SKM-1 treated with dmso at 0.1 percent for 144 hours (cell line): ENCODE measurements around the gene ALDOA.
"Not testable (repeated sequence)": the region's sequence is repeated elsewhere in the genome, so short reads cannot be mapped to it uniquely, and the experiment has no call there.

Experiments
- DNase-seq: peaks from one replicate; lab custom pipeline; 2025; ENCODE audit not compliant: unreplicated experiment; lab: John Stamatoyannopoulos, UW

Gene ALDOA

DNA sequence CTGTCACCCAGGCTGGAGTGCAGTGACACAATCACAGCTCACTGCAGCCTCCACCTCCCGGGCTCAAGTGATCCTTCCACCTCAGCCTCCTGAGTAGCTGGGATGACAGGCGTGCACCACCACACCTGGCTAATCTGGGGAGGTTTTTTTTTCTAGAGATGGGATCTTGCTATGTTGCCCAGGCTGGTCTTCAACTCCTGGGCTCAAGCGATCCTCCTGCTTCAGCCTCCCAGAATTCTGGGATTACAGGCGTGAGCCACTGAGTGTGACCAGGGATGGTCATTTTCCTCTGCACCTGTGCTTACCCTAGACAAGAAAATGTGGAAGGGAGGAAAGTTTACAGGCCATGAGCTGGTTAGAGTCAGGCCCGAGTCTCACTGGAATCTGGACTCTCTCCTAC, 24.9 kb upstream of the ALDOA start:
- not testable (repeated sequence) for DNase-seq

GRCh38 chr16:30041841-30042240, 23.7 kb upstream of the ALDOA start:
- DNase-seq, result no peak

GRCh38 chr16:30046178-30046577, 19.4 kb upstream of the ALDOA start:
- DNase-seq, result no peak

GRCh38 chr16:30046588-30046987, 19.0 kb upstream of the ALDOA start:
- no peak for DNase-seq

DNA sequence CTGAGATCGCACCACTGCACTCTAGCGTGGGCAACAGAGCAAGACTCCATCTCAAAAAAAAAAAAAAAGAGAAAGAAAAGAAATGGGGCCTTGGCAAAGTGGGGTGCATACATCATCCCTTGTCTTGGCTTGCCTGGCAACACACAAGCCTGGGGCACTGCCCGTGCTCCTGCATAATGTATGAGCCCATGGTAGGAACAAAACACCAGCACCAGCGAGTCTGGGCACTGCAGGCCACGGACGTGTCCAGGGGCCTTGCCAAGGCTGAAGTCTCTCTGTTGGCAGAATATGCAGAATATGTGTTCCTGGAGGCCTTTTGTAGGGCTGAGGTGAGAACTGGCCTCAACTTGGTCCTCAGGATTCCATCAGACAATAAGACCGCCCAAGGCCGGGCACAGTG, 15.7 kb upstream of the ALDOA start:
- no peak for DNase-seq

DNA sequence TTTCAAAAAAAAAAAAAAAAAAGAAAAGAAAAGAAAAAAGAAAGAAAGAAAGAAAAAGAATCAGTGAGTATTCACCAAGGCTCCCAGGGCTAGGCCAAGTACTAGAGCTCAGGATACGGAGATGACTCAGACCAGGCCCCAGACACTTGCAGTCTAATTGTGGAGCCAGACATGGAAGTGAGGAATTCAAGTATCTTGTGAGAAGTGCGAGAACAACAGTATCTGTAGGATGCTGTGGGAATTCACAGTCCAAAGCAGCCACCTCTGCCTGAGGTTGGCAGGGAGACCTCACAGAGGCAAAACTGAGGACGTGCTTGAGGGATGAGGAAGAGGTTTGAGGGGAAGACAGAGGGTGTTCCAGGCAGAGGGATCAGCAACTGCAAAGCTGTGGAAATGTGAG, 14.0 kb upstream of the ALDOA start:
- DNase-seq, result no peak

- DNase-seq, result peak; percentile 92
Observed at GRCh38 chr16:30052671-30053372, 12.7 kb upstream of the ALDOA start.

- DNase-seq, result no peak
Observed at GRCh38 chr16:30053376-30054015, 12.1 kb upstream of the ALDOA start.

DNA sequence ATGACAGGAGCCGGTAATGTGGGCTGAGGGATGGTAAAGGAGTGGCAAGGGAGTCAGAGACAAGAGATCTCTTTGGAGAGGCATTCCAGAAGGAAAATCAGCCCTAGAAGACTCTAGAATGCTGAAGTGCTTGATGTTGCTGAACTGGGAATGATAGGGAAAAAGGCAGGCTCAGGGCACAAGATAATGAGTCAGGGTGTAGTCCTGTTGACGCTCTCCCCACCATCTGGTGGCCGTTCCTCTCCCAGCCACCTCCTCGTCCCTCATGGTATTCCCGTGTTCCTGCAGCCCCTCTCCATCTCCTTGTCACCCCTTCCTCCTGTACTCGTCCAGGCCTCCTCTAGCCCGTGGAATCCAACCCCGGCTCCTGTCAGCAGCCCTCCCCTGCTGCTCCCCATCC, 11.1 kb upstream of the ALDOA start:
- no peak for DNase-seq

DNA sequence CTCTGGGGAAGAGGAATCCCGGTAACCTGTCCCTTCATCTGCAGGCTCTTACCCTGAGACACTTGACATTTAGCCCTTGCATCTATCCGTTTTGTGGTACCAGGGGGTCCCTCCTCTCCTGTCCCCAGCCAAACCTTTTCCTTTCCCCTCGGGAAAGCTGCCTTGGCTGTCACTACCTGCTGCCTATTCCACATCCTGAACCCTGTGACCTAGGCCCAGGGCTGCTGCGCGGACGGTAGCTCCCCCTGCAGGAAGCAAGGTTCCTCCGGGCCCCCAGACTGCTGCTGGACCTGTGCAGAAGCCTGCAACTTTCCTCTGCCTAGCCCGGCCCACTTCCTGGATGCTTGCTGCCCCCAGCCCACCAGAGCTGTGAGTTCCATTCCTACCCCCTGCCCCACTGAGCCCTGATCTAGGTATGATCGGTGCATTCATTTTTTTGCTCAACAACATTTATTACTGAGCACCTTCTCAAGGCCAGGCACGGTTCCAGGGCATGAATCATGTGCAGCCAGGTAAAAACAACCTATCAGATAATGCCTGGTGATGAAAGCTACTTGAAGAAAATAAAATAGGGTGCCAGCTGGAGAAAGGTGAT, 10.5 kb upstream of the ALDOA start:
- no peak for DNase-seq

DNA sequence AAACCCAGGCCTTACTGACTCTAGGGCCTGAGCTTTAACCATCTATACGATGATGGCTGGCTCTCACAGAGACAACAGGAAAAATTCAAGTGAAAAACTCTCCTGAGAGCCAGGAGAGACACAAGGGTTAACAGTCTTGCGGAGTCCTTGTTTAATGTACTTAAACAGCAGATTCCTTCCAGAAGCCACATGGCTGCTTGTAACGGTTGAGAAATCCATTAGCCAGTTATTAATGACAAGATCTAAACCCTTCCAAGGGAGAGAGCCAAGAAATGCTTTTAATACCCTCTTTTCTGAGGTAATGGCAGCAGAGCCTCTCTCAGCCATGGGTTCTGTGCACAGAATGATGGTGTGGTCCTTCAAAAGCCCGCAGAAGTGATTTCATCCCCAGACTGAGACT, 5.2 kb upstream of the ALDOA start:
- DNase-seq, result no peak

- no peak for DNase-seq
Observed at GRCh38 chr16:30060836-30061554, 4.6 kb upstream of the ALDOA start.

DNA sequence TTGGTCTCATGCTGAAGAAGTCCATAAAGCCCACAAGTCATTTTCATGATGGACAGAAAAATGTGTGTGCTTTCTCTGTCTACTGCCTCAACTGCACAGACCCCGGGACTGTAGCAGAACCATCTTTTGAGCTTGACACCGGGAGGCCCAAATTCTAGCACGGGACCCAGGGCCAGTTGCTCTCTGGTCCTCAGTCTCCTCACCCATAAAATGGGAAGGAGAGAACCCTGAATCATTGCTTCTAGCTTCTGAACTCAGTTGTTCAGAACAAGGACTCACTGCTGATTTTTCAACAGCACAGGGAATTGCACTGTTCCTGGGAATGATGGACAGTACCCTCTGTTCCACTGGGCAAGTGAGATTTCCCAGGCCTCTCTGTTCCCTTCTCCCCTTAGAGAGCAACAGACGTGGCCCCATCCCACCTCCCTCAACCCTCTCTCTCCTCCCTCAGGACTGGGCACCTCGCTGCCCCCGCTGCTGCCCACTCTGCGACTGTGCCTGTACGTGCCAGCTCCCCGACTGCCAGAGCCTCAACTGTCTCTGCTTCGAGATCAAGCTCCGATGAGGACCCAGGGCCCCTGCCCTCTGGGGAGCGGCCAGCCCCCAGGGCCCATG, 2.2 kb upstream of the ALDOA start:
- DNase-seq, result no peak

- peak; percentile 65 for DNase-seq
Observed at GRCh38 chr16:30063893-30064728, 1.4 kb upstream of the ALDOA start.

GRCh38 chr16:30064729-30065101, 845 bp upstream of the ALDOA start:
- DNase-seq, result no peak

DNA sequence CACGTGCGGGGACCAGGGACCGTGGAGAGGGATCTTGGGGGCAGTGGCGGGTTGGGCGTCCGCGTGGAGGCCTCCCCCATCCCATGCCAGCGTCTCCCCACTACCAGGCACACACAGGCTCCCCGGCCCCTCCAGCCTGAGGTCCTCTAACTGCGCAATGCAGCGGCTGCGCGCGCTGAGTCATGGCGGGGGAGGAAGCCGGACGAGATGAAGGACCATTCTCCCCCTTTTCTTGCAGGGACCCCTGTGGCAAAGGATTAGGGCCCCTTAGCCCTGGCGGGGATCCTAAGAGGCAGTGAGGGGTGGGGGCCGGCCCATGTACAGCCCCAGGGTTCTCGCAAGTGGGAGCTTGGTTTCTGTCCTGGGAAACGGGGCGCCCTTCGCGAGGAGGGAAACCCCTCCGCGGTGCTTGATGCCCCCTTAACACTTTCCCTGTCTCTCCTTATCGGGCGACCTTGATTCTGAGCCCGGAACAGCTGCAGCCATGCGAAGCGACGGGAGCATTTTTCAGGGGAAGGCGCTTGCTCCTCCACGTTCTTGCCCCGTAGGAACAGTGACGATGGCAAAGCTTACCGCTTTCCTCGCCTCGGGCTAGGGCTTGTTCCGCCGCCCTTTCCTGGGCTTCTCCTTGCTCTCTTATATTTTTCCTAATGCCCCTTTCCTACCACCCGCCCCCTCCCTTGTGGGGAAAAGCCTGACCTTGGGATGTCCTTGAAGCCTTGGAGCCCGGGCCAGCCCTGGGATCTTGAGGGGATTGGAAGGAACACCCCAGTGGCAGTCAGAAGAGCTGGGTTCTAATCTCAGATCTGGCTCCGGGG, 592 bp downstream of the ALDOA start:
- no peak for DNase-seq

DNA sequence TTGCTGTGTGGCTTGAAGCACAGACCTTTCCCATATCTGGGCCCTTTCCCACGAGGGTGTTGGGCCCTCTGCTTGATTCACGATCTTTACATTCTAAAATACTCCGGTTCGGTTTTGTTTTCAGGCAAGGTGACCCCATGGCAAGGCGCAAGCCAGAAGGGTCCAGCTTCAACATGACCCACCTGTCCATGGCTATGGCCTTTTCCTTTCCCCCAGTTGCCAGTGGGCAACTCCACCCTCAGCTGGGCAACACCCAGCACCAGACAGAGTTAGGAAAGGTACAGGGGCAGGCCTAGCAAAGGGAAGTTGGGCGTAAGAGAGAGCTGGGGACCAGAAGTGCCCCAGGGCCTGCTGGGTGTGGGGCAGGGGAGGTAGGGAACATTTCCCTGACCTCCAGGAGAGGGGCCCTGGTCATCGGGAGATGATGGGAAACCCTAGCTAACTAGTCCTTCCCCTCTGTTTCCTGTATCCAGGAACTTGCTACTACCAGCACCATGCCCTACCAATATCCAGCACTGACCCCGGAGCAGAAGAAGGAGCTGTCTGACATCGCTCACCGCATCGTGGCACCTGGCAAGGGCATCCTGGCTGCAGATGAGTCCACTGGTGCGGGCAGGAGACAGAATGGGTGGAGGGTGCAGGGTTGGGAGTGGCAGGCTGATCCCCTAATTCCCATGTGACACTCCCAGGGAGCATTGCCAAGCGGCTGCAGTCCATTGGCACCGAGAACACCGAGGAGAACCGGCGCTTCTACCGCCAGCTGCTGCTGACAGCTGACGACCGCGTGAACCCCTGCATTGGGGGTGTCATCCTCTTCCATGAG, 1.4 kb downstream of the ALDOA start:
- no peak for DNase-seq

- DNase-seq, result no peak
Observed at GRCh38 chr16:30067584-30067916, 2.0 kb downstream of the ALDOA start.

- DNase-seq, result no peak
Observed at GRCh38 chr16:30068333-30068732, 2.8 kb downstream of the ALDOA start.
